LNCAP (cell line): ENCODE data around the gene LRBA.
A peak's percentile ranks its signal among the peaks of the same experiment; 100 is the strongest.

ENCODE experiments used
- CTCF ChIP-seq: fragments of 450-650 bp; IDR thresholded peaks from 2 replicates; pipeline ENCODE4 v1.5.1; 2017; ENCODE audit warnings: mild to moderate bottlenecking

Gene LRBA

GRCh38 chr4:150722908-150723362, 292.1 kb downstream of the LRBA start:
- TF ChIP-seq CTCF = peak; percentile 38; the same call in 1 of the 2 replicates

- no peak for TF ChIP-seq CTCF
These were observed 294.0 kb downstream of the LRBA start for GRCh38 chr4:150720973-150721518.

GRCh38 chr4:150717952-150718351, 297.1 kb downstream of the LRBA start:
- no peak for TF ChIP-seq CTCF

GRCh38 chr4:150714462-150715438, 300.3 kb downstream of the LRBA start:
- no peak for TF ChIP-seq CTCF

GRCh38 chr4:150713251-150713650, 301.8 kb downstream of the LRBA start:
- TF ChIP-seq CTCF = no peak

- no peak for TF ChIP-seq CTCF
These were observed 304.2 kb downstream of the LRBA start for GRCh38 chr4:150710770-150711375.

GRCh38 chr4:150708004-150708403, 307.1 kb downstream of the LRBA start:
- no peak for TF ChIP-seq CTCF
